ENCODE results near the gene CYB561D2.

DNA sequence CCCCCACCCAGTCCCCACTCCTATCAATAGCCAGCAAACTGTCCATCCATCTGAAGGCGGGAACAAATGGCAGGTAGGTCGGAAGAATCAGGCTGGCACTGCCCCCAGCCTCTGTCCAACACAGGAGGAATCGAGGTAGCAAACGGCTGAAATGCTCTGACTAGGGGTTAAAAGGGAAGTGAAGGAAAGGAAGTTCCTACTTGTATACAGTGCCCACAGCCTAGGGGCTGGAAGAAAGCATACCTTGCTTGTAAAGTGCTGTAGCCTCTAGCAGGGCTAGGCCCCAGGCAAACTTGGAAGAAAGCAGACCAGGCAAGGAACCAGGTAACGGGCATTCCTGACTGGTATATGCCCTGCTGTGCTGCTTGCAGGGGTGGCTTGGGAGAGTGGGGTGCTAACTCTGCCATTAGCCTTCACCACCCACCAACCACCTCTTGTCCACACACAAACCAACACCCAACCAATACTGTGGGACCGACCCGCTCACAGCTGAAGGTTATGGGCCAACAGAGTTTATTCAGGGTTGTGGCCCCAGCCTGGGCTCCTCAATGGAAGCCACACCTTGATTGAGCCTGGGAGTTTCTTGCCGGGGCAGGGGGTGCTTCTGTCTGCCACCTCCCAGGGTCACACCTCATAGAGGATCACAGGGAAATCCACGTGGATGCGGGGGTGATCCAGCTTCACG, 25.0 kb upstream of the CYB561D2 start:
- no peak for TF ChIP-seq EZH2 (IDR thresholded peaks at IDR 0.05; ENCODE audit: borderline replicate concordance, insufficient read depth, low read depth, low read length, poor library complexity, severe bottlenecking)
- TF ChIP-seq CTCF (IDR thresholded peaks at IDR 0.05), result no peak

All from B cell (primary cell).